Keratinocyte (primary cell): Measurements from ENCODE around the gene ECEL1.

Experiments
- EZH2 ChIP-seq: IDR thresholded peaks from one replicate; pipeline ENCODE4 v1.6.1; 2012; ENCODE audit warnings: inconsistent platforms, mild to moderate bottlenecking, low read length, moderate library complexity
- TF ChIP-seq, protein P1 (sequence below), 3 experiments: IDR thresholded peaks in 1 of 3; conservative IDR thresholded peaks in 1 of 3; optimal IDR thresholded peaks in 1 of 3; 2 replicates in 2 of 3; 3 replicates in 1 of 3; pipeline versions ENCODE3 to v1.5.1; 2011; ENCODE audit warnings: low read length in 3 of 3, mild to moderate bottlenecking in 3 of 3, moderate library complexity in 2 of 3, control low read depth in 1 of 3, inconsistent platforms in 1 of 3; ENCODE audit not compliant: insufficient read depth in 2 of 3; ENCODE audit errors: extremely low read depth in 1 of 3

GRCh38 chr2:232525791-232526371 lies 38.2 kb upstream of the ECEL1 start, which contains the start of gene CHRND:
- no peak for TF ChIP-seq EZH2
- TF ChIP-seq, protein P1, sequence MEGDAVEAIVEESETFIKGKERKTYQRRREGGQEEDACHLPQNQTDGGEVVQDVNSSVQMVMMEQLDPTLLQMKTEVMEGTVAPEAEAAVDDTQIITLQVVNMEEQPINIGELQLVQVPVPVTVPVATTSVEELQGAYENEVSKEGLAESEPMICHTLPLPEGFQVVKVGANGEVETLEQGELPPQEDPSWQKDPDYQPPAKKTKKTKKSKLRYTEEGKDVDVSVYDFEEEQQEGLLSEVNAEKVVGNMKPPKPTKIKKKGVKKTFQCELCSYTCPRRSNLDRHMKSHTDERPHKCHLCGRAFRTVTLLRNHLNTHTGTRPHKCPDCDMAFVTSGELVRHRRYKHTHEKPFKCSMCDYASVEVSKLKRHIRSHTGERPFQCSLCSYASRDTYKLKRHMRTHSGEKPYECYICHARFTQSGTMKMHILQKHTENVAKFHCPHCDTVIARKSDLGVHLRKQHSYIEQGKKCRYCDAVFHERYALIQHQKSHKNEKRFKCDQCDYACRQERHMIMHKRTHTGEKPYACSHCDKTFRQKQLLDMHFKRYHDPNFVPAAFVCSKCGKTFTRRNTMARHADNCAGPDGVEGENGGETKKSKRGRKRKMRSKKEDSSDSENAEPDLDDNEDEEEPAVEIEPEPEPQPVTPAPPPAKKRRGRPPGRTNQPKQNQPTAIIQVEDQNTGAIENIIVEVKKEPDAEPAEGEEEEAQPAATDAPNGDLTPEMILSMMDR (optimal IDR thresholded peaks at IDR 0.05 in 1 of 3, IDR thresholded peaks at IDR 0.05 in 1 of 3, conservative IDR thresholded peaks at IDR 0.05 in 1 of 3; ENCODE audit: extremely low read depth in 1 of 3, insufficient read depth in 2 of 3, low read length in 3 of 3): no peak
